RKO (cell line): ENCODE measurements around the gene LCN1.
"Not testable (repeated sequence)": the region's sequence is repeated elsewhere in the genome, so short reads cannot be mapped to it uniquely, and the experiment has no call there.

Experiments used
- DNase-seq: peaks from one replicate; pipeline ENCODE4 v3.0.0-alpha.2; 2016; ENCODE audit warnings: low spot score

LCN1 gene

GRCh38 chr9:135523521-135524129 lies 2.4 kb downstream of the LCN1 start:
- no peak for DNase-seq

GRCh38 chr9:135524130-135524861 lies 3.1 kb downstream of the LCN1 start:
- peak; percentile 38 for DNase-seq

- DNase-seq = no peak
These were observed 4.2 kb downstream of the LCN1 start for GRCh38 chr9:135525241-135526088.

- DNase-seq = no peak
These were observed 5.0 kb downstream of the LCN1 start for GRCh38 chr9:135526089-135526729.

GRCh38 chr9:135526730-135527571 lies 5.7 kb downstream of the LCN1 start:
- DNase-seq = no peak

- DNase-seq = not testable (repeated sequence)
These were observed 7.7 kb downstream of the LCN1 start for GRCh38 chr9:135528842-135529435.

- DNase-seq = no peak
These were observed 8.9 kb downstream of the LCN1 start for GRCh38 chr9:135530146-135530545.

GRCh38 chr9:135531096-135531495 lies 9.9 kb downstream of the LCN1 start:
- DNase-seq = no peak

- peak; percentile 31 for DNase-seq
These were observed 11.9 kb downstream of the LCN1 start for GRCh38 chr9:135533113-135533512.

GRCh38 chr9:135533674-135534073 lies 12.4 kb downstream of the LCN1 start:
- DNase-seq = no peak

GRCh38 chr9:135534192-135534711 lies 13.0 kb downstream of the LCN1 start:
- not testable (repeated sequence) for DNase-seq

GRCh38 chr9:135534826-135535225 lies 13.6 kb downstream of the LCN1 start:
- DNase-seq = not testable (repeated sequence)

- not testable (repeated sequence) for DNase-seq
These were observed 14.4 kb downstream of the LCN1 start for GRCh38 chr9:135535631-135536030.

GRCh38 chr9:135536216-135536615 lies 15.0 kb downstream of the LCN1 start:
- no peak for DNase-seq

- not testable (repeated sequence) for DNase-seq
These were observed 22.1 kb downstream of the LCN1 start for GRCh38 chr9:135543262-135543894.

- no peak for DNase-seq
These were observed 23.9 kb downstream of the LCN1 start for GRCh38 chr9:135544981-135545635.

GRCh38 chr9:135545646-135546176 lies 24.5 kb downstream of the LCN1 start, which contains the start of gene OBP2A:
Gene OBP2A (plus strand): TSS chr9:135546126. CDS start chr9:135546181, 55 bp downstream.
- not testable (repeated sequence) for DNase-seq

GRCh38 chr9:135546792-135547617 lies 25.8 kb downstream of the LCN1 start:
- DNase-seq = not testable (repeated sequence)
